ENCODE measurements around the gene CTDP1.
"Not testable (repeated sequence)": the region's sequence is repeated elsewhere in the genome, so short reads cannot be mapped to it uniquely, and the experiment has no call there.

The CTDP1 gene

GRCh38 chr18:79680100-79680879 is 687 bp downstream of the CTDP1 start:
- intact Hi-C loops (cut with DNase I): no loop called here
- peak in 1 of 10 donors; percentile 84 for DNase-seq

GRCh38 chr18:79680891-79681339 is 1.3 kb downstream of the CTDP1 start:
- DNase-seq: no peak
- intact Hi-C loops (cut with DNase I): no loop called here

GRCh38 chr18:79681484-79682387 is 2.1 kb downstream of the CTDP1 start:
- DNase-seq: no peak
- intact Hi-C loops (cut with DNase I): no loop called here

GRCh38 chr18:79682481-79682880 is 2.9 kb downstream of the CTDP1 start:
- no peak for DNase-seq
- intact Hi-C loops (cut with DNase I): no loop called here

GRCh38 chr18:79682894-79683625 is 3.5 kb downstream of the CTDP1 start:
- no peak for DNase-seq
- intact Hi-C loops (cut with DNase I): no loop called here

GRCh38 chr18:79683626-79684282 is 4.2 kb downstream of the CTDP1 start:
- intact Hi-C loops (cut with DNase I): no loop called here

GRCh38 chr18:79684283-79684631 is 4.7 kb downstream of the CTDP1 start:
- DNase-seq: no peak
- intact Hi-C loops (cut with DNase I): no loop called here

More at GRCh38 chr18:79683626-79684282, 4.2 kb downstream of the CTDP1 start:
- DNase-seq: no peak

- intact Hi-C loops (cut with DNase I): no loop called here
- DNase-seq: no peak
Measured at GRCh38 chr18:79684787-79685186, 5.2 kb downstream of the CTDP1 start.

- no peak for DNase-seq
- intact Hi-C loops (cut with DNase I): no loop called here
Measured at GRCh38 chr18:79685281-79685680, 5.7 kb downstream of the CTDP1 start.

- no peak for DNase-seq
- intact Hi-C loops (cut with DNase I): no loop called here
Measured at GRCh38 chr18:79685971-79686370, 6.4 kb downstream of the CTDP1 start.

- intact Hi-C loops (cut with DNase I): no loop called here
- no peak for DNase-seq
Measured at GRCh38 chr18:79687806-79688205, 8.2 kb downstream of the CTDP1 start.

GRCh38 chr18:79690071-79690470 is 10.5 kb downstream of the CTDP1 start:
- DNase-seq: no peak
- intact Hi-C loops (cut with DNase I): no loop called here

- DNase-seq: no peak
- intact Hi-C loops (cut with DNase I): no loop called here
Measured at GRCh38 chr18:79690586-79691482, 11.2 kb downstream of the CTDP1 start.

- no peak for DNase-seq
- intact Hi-C loops (cut with DNase I): no loop called here
Measured at GRCh38 chr18:79692056-79692455, 12.5 kb downstream of the CTDP1 start.

GRCh38 chr18:79692886-79693285 is 13.3 kb downstream of the CTDP1 start:
- intact Hi-C loops (cut with DNase I): no loop called here
- DNase-seq: no peak

- DNase-seq: no peak
- intact Hi-C loops (cut with DNase I): no loop called here
Measured at GRCh38 chr18:79693561-79694205, 14.1 kb downstream of the CTDP1 start.

GRCh38 chr18:79694206-79694894 is 14.7 kb downstream of the CTDP1 start:
- peak in 1 of 10 donors; percentile 75 for DNase-seq
- intact Hi-C loops (cut with DNase I): not testable (repeated sequence)

- intact Hi-C loops (cut with DNase I): no loop called here
- DNase-seq: no peak
Measured at GRCh38 chr18:79694895-79695213, 15.3 kb downstream of the CTDP1 start.
